ENCODE data around the gene STK32C.

GRCh38 chr10:132189810-132190422 is 117.8 kb downstream of the STK32C start:
- TF ChIP-seq CTCF (conservative IDR thresholded peaks at IDR 0.05; ENCODE audit: low read depth, low read length) (no peak), EZH2 (IDR thresholded peaks at IDR 0.05; ENCODE audit: borderline replicate concordance, low read depth, low read length, poor library complexity, severe bottlenecking) (no peak)

All from A673 (cell line).